ENCODE results near the gene HOXB1.
"Not testable (repeated sequence)": the region's sequence is repeated elsewhere in the genome, so short reads cannot be mapped to it uniquely, and the experiment has no call there.

Gene HOXB1

GRCh38 chr17:48515925-48516900 lies 14.6 kb downstream of the HOXB1 start:
- no peak for DNase-seq

GRCh38 chr17:48514477-48514876 lies 16.3 kb downstream of the HOXB1 start:
- DNase-seq, result no peak

- no peak for DNase-seq
Observed at GRCh38 chr17:48513666-48514455, 16.9 kb downstream of the HOXB1 start.

- no peak for DNase-seq
Observed at GRCh38 chr17:48513097-48513496, 17.7 kb downstream of the HOXB1 start.

- DNase-seq, result no peak
Observed at GRCh38 chr17:48510761-48511604, 19.8 kb downstream of the HOXB1 start.

GRCh38 chr17:48510381-48510760 lies 20.4 kb downstream of the HOXB1 start:
- DNase-seq, result no peak

- DNase-seq, result not testable (repeated sequence)
Observed at GRCh38 chr17:48509708-48510107, 21.1 kb downstream of the HOXB1 start.

- no peak for DNase-seq
Observed at GRCh38 chr17:48506246-48506645, 24.6 kb downstream of the HOXB1 start.

GRCh38 chr17:48505788-48506187 lies 25.0 kb downstream of the HOXB1 start:
- DNase-seq, result no peak

GRCh38 chr17:48504953-48505352 lies 25.9 kb downstream of the HOXB1 start:
- DNase-seq, result no peak

- no peak for DNase-seq
Observed at GRCh38 chr17:48503747-48504146, 27.1 kb downstream of the HOXB1 start.

GRCh38 chr17:48502901-48503300 lies 27.9 kb downstream of the HOXB1 start:
- DNase-seq, result no peak

GRCh38 chr17:48502312-48502711 lies 28.5 kb downstream of the HOXB1 start:
- no peak for DNase-seq

GRCh38 chr17:48500435-48501426 lies 30.1 kb downstream of the HOXB1 start:
- no peak for DNase-seq

- DNase-seq, result no peak
Observed at GRCh38 chr17:48499735-48500434, 30.9 kb downstream of the HOXB1 start.

- DNase-seq, result no peak
Observed at GRCh38 chr17:48499248-48499647, 31.6 kb downstream of the HOXB1 start.

- no peak for DNase-seq
Observed at GRCh38 chr17:48498164-48498850, 32.5 kb downstream of the HOXB1 start.

- DNase-seq, result no peak
Observed at GRCh38 chr17:48497103-48497502, 33.7 kb downstream of the HOXB1 start.

- no peak for DNase-seq
Observed at GRCh38 chr17:48494335-48494734, 36.5 kb downstream of the HOXB1 start.

Measured in KG1 (cell line).